GM19467 (cell line): ENCODE measurements around the gene RAMACL.

Source experiments
- ATAC-seq: cut with Tn5 transposase; IDR thresholded peaks from one replicate; pipeline ENCODE4 v1.9.1; 2021; ENCODE audit warnings: mild to moderate bottlenecking, moderate library complexity; ENCODE audit not compliant: unreplicated experiment

Gene RAMACL

DNA sequence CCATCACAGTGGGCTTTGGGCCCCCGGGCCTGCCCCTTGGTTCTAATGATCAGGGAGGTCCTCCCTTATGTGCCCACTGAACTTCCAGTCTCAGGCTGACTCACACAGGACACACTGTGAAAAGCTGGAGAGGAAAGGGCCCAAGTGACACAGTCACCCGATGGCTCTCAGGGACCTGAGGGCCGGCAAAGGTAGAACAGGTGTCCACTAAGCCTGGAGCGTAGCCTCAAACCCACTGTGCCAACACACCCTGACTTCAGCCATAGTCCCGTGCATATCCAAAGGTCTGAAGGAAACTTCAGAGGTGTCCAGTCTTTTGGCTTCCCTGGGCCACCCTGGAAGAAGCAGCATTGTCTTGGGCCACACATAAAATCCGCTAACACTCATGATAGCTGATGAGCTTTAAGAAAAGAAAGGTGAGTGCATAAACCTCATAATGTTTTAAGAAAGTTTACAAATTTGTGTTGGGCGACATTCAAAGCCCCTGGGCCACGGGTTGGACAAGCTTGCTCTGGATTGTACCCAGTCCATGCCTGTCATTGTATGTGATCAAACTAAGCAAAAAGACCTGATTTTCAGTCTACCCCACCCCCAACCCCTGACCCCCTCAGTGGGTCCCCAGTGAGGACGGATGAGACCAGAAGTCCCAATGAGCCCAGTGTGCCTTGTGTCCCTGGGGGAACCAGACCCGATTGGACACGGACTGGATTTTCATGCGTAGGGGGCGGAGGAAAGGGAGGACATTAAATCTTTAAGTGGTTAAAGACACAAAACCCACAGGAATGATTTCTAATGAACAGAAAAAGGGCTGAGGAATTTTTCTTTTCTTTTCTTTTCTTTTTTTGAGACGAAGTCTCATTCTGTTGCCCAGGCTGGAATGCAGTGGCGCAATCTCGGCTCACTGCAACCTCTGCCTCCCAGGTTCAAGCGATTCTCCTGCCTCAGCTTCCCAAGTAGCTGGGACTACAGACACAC, 6.1 kb downstream of the RAMACL start:
- ATAC-seq: no peak

DNA sequence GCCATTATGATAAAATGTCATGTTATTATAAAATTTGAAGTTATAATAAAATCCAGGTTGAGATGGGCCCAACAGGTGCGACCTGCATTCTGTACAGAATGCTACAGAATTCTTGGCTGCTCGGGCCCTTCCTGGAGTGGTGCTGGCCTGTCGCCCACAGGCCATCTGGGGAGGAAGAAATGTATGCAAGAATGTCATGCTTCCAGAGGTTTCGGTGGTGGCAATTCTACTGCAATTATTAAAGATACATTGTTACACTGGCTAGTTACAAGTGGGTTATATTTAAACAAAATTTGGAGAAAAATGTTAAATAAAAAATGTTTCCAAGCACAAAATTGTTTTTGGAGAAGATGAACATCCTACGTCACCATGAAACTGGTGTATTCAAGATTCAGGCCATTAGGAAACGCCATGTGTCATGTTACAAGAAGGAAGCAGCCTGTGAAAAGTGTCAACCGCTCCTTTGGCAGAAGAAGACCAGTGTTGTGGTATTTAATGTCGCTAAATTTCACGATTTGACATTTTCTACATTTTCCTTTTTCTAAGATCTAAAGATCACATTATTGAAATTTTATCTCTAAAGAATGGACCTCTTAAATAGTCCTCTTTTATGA, 7.1 kb downstream of the RAMACL start:
- no peak for ATAC-seq

DNA sequence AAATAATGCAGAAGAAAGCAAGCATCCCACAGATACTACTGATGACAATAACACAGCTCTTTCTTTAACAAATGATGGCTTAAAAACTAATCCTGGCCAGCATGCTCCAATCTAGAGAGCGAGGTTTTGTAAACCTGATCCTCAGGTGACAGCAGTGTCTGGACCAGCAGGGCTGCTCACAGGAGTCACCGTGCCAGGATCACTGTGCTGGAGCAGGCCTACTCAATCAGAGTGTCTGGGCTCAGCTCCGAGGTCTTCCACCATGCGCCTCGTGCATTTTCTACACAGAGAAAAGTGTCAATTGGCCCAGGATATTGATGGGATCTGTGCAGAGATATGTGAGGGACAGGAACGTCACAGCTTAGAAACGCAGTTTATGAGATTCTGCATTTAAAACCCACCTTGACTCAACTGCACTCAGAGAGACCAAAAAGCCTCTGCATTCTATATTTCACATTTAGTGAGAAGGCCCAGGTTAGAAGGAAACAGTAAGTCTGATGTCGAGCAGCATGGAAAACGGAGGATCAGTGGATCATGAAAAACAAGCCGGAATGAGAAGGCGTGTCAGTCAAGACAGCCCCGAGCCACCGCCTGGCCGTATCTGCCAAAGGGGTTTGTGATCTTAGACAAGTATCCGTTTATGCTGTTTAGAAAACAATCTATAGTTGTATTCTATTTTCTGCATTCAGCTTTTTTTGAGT, 7.8 kb downstream of the RAMACL start:
- ATAC-seq: no peak

DNA sequence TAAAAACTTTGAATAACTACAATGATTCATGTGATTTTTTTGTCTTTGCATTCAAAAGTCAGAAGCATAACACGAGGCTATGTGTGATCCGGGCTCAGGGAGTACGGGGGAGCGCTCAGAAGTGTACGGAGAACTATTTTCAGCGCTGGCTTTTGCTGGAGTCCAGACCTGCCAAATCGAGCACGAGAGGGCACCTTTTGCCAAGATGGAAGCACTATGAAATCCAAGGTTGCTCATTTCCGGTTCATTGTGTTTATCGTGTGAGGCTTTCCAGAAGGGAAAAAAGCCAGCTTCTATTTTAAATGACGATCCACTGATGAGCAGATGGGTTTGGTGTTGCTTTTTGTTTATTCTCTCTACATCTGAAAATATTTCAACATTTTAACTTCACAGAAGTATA, 11.3 kb downstream of the RAMACL start:
- no peak for ATAC-seq

DNA sequence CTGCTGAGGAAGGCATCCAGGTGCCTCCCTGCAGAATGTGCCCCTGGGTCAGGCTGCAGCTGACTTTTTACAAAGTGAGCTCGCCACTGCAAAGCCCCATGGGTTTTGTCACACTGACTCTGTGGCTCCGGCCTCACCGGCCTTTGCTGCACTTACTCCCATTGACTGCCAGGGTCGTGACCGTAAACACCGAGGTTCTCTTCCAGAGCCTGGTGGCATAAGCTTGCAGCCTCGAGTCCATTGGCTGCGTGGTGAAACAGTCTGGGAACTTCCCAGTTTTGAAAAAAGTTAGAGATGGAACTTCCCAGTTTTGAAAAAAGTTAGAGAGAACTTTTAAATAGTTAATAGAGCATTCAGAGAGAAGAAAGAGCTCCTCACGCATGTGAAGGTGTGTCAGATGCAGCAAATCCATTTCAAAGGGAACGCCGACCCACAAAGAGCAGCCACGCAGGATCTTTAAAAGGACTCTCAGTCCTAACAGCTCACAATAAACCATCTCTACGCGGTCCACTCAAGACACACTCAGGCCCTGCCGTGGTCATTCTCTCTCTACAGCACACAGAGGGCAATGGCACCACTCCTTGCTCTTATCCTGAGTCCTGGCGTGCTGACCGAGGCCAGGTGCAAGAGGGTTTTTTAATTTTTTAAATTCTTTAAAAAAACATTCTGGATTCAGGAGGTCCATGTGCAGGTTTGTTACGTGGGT, 12.8 kb downstream of the RAMACL start:
- no peak for ATAC-seq

DNA sequence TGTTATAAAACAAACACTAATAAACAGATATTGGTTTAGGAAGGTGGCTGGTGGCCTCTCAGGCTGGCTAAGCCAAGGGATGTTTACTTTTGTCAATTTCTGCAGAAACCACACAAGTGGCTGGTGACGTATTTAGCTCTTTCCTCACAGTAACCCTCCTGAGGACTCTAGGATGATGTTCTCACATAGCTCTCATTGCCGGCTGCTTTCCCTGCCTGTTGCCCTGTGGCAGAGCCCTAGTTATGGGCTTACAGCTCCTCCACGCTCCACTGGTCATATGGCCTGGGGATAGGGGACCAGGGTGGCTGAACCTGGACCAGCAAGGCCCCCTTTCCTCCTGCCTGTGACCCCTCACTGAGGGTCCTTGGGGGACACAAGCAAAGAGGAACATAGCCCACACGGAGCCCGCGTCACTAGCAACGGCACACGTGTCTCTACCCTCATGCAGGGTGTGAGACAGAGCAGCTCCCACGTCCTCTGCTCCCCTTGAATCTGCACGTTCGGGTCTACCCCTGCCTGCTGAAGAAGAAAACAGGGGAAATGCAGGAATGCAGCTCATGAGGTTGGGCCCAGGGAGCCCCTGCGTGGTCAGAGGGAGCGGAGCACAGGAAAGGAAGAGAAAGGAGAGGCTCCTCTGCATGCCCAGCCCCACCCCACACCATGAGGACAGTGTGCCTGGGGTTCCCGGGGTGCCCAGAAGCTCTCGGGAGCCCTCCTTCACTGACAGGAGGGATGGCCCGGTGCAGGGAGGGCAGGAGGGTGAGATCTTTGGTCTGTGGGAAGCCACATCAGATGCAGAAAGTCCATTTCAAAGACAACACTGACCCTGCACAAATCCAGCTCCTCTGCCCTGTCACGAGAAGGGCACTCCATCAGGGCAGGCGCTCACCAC, 13.9 kb downstream of the RAMACL start:
- ATAC-seq: no peak

DNA sequence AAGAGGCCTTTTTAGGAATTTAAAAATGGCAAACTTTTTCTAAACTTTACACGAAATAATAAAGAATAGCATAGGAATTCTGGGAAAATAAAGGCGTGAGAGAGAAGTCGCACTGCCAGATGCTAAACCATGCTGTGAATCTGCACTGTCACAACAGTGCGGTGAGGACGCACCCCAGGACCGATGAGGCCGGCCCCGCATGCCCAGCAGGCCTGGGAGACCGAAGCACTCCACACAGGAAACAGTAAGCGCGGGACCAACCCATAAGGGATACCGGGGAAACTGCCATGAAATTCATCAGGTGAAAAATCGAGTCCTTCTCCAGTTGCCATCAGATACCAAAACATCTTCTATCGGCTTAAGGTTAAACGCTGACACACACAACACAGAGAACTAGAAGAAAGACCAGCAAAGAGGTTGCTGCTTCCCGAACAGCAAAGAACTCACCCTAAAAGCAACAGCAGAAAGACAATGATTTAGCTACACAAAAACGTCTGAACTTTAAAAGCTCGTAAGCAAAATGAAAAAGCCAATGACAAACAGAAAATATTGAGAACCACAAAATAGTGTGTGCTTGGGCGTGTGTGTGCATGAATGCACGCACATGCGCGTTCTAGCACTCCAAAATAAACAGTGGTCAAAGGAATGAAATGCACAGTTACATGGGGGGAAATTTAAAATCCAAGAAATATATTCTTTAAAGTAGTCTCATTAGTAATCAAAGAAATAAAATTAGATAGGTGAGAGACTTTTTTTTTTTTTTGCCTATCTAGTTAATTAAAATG, 15.4 kb downstream of the RAMACL start:
- ATAC-seq: no peak

DNA sequence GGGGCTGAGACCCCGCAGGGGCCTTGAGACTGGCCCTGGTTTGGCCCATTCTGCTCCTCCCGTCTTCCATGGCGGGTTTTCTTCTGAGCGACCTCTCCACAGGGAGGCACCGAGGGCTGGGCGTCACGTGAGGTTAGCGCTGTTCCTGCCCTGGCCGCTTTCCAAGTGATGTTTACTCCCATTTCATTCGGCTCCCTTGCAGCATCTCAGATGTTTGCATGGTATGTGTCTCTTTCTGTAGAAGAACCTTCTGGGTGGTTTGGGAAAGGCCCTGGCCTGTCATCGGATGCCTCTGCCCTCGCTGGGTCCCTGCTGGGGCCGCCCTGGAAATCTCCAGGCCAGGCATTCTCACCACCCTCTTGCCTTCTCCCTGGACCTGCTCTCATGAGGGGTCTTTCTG, 17.3 kb downstream of the RAMACL start:
- ATAC-seq: no peak

DNA sequence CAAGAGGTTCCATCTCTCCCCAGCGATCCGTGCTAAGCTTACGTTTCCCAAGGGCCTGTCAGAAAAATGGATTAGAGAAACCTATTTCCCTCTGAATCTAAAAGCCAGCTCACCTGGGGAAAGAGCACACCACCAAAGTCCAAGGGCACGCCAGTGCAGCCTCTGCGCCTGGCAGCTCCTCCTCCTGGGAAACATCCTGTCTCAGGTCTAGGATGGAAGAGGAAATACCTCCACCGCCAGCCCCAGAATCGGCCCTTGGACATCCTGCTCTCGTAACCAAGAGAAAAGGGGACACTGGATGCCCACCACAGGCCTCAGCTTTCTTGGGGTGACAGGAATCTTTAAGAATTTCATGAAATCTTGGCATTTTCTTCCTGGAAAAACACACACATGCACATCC, 18.7 kb downstream of the RAMACL start:
- ATAC-seq: no peak

DNA sequence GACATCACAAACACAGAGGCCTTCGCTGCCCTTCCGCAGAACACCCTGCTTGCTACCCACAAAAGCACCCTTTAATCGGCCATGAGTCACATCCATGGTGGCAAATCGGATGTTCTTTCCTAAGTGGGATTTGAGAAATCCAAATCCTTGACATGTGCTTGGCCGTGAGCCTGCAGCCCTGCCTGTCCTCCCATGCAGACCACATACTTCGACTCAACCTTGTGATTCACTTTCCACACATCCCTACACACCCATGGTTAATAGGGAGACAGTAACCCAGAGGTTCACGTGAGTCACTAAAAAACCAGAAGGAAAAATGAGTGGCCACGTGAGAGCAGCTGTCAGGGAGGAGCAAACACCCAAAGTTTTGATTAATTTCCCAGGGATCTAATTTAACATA, 19.4 kb downstream of the RAMACL start:
- no peak for ATAC-seq

DNA sequence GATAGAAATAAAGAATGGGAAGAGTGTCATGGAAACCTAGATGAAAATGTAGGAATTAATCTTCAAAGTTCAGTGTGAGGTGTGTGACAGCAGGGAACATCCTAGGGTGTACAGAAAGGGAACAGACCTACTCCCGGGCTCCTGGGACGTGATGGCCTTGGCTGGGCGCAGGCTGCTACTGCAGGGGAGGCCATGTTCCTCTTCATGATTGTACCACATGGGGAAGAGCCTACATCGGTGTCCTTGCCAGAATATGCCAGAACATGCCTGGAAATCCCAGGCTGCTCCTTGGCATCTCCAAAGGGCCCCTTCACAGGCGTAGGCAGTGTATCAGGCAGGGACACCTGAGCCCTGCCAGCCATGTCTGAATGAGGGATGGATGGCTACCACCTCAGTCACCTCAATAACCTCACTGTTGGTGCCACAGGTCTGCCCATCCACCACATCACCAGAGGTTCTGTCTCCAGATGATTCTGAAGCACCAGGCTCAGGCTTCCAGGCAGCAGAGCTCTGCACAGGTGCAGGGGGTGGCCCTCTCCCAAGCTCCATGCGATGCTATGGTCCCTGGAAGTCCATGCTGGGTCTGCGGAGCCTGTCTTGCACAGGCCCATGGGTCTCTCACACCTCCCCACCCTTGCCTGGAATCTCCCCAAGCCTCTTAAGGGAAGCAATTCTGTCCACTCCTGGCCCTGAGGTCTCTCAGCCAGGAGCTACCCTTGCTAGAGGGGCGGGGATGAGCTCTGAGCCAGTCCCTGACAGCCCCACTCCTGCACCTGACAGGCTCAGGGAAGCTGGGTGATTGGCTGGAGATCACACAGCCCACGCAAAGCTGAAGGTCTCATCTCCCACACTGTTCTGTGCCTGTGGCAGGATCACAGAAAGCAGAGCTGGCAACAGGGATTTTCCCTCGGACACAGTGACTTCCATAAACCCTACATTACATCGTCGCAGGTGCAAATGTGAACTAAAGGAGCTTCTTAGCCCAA, 20.2 kb downstream of the RAMACL start:
- ATAC-seq: no peak

DNA sequence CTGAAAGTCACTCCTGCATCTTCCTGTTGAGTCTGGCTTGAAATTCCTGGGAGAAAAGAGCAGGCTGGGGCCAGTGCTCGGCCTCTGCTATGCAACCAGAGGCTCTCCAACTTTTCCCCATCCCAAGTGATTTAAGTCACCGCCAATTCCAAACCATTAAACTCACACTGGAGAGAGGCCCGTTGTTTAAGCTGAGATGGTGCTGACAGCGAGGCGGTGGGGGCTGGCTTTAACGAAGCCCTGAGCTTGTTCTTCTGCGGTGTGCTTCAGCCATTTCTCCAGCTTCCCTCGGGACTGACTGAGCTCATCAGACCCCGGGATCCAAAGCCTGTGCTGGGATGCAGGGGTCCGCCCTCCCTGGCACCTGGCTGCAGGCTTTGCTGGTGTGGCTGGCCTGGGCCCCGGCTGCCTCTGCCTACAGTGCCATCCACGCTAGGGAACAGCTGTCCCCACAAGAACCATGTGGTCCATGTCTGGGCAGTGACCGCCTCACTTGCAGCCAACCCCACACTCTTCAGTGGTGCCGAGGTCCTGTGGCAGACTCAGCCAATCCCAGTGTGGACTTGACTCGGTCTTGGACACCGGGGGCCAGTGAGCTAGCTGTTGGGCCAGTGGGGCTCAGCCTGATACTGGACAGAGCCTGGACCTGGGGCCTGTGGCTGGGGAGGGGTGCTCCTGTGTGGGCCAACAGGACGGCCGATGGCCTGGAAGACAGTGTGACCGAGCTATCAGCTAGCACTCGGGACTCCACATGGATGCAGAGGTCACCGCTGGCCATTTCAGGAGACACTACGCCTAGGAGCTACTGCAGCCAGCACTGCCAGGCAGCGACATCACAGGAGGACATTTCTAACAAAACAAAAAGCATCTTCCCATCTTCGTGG, 21.2 kb downstream of the RAMACL start:
- ATAC-seq: no peak

DNA sequence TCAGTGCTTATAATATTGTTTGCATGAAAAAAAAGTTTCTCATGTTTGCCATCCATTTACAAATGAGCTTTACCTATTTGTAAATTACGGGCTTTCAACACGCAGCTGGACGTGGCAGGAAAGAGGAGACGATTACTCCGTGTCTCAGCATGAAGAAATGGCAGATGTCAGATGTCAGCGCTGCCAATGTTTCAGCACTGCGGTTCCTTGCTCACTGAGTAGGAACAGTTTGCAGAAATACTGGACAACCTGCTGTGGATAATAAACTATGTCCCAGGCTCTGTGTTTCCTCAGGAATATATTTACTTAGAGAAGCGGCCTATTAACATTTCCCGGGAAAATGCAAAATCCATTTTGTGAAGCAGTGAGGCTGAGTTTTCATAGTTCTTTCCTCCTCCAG, 22.7 kb downstream of the RAMACL start:
- ATAC-seq: no peak

DNA sequence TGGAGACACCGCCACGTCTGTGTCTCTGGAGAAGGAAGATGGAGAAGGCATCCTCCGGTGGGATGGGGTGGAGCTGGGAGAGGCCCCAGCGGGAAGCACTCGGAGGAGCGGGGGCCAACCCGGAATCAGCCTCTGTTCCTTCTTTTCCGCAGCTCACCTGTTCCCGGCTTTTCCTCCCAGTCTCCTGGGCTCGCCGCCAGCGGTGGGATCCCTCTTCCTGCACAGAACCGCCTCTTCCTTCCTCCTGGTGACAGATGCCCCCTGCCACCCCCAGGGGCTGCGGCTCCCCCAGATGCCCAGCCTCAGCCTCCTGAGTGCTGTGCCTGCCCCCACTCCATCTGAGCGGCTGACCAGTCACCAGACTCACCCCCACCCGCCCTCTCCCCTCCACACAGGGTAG, 23.3 kb downstream of the RAMACL start:
- no peak for ATAC-seq

DNA sequence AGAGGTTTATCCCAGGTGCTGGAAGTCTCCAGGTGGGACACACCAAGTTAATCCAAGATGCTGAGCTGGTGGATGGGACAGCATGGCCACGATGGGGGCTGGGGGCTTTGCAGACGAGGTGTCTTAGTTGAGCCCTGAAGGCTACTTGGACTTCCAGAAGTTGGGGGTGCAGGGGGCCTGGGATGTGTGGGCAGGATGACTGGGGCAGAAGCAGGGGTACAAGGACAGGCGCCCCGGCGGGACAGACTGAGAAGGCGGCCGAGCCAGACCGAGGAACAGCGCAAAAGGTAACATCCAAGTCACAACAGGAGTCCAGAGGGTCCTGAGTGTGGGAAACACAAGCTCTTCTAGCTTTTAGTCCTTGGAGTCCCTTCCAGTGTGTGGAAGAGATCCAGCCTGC, 23.8 kb downstream of the RAMACL start:
- ATAC-seq: no peak

DNA sequence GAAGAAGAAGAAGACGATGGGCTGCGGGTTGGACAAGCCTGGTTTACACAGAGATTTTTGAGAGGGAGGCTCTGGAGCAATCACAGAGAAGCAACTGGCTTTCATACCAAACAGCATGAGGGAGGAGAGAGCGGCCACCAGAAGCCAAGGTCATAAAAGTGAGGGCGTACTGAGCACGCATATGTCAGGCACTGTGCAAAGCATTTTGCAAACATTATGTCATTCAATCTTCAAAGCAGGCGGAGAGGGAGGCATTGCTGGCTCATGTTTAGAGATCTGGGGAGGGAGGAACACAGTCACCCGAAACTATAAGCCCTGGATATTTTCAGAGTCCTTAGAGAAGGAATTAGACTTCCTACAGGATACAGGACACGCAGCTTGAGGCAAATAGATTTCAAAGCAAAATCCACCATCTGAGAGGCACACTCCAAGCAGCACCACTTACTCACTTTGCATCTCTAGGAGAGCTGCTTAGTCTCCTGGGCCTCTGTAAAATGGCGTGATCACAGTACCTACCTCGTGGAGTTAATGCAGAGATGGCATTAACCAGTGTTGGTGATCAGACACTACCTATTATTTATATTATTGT, 24.6 kb downstream of the RAMACL start:
- ATAC-seq: no peak

DNA sequence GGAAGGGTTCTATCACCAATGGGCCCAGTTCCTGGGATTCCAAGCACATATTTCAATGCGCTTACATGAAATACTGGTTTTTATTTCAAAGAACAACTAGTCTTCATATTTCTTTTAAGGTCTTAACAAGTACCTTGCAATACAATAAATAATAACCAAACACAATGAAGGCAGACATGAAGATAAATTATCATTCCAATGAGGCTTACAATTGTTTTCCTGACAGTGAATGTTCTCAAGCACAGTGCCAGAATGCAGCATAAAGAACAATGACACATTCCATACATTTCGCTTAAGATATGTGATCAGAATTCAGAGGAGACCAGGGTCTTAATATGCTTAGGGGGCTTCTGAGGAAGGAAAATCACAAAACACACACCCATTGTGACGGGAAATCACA, 26.3 kb downstream of the RAMACL start:
- ATAC-seq: no peak
